ENCODE results near the gene ARNT2.

The ARNT2 gene

DNA sequence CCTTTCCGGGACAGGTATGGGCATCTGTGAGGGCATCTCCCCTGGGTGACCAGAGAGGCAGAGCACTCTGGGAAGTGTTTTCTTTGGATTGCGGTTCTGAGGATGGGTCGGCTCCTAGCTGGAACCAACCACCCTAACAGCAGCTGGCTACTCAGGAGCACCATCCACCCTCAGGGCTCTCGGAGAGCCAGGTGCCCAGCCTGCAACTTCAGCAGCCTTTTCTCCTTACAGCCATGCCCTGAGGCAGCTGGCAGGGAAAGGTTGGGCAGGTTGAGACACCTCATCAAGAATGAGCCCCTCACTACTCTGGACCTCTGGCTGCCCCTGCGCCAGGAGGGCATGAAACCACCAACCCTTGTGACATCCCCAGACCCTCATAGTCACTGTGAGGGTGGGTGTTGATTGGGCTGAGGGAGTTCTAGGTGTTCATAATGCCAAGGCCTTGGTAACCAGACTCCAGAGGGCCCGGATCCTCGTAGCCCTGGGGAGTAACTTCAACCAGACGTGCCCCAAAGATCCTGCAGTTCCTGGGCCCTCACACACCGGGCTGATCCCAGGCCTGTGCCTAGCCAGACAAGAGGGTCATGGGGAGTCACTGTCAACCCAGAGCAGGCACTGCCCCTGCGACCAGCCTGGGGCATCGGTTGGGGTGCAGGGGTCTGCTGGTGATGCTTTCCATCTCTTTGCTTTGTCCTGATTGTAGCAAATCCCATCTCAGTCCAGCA, 176.5 kb downstream of the ARNT2 start:
- no peak for DNase-seq

DNA sequence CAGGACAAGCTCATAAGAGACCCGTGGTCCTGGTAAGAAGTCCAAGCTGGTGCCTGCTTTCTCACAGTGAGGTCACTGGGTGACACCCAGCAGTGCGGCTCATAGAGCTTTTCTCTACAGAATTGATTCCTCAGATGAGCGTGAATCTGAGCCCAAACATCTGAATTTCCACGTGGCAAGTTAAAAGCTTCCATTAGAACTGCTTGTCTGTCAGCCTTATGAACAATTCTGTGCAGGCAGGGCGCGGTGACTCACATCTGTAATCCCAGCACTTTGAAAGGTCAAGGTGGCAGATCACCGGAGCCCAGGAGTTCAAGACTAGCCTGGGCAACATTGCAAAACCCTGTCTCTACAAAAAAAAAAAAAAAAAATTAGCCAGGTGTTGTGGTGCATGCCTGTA, 177.8 kb downstream of the ARNT2 start:
- DNase-seq, result no peak

DNA sequence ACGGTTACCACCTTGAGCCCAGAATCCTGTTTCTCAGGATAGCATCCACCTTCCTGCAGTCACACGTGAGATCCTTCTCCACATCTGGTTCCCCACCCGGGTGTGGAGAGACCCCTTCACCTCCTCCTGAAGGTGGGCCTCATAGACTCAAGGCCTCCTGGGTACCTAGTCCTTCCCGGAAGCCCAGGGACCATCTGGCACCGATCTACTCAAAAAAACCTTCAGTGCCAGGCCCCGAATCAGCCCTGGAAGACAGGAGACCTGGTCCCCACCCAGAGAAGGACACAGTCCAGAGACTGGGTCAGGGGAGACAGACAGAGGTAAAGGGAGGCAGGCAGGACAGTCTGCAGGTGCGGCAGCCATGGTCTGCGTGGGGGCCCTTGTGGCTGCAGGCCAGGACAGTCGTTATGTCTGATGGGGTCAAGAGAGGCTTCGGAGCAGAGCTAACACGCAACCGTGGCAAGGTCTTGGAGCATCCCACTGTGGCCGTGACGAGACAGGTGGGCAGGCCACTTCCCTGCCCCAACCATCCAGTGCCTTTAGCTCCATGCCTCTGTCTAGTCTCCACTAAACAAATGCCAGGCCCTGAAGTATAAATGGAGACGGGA, 178.7 kb downstream of the ARNT2 start:
- DNase-seq, result no peak

DNA sequence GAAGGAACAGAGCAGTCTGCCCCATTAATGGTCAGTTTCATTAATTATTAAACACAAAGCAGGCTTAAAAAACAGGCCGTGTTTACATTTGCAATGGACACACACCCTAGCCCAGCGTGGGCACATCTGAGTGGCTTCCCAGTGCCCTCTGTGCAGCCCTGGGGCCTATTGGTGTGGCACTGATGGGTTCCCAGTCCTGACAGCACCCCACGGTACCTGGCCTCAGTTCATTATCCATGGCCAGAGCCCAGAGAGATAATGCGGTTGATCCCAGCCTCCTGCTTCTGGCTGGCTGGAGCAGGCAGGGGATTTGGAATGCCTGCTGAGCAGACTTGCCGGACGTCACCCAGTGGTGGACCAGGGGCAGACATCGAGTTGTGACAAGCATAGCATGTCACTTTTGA, 180.4 kb downstream of the ARNT2 start:
- DNase-seq, result no peak

DNA sequence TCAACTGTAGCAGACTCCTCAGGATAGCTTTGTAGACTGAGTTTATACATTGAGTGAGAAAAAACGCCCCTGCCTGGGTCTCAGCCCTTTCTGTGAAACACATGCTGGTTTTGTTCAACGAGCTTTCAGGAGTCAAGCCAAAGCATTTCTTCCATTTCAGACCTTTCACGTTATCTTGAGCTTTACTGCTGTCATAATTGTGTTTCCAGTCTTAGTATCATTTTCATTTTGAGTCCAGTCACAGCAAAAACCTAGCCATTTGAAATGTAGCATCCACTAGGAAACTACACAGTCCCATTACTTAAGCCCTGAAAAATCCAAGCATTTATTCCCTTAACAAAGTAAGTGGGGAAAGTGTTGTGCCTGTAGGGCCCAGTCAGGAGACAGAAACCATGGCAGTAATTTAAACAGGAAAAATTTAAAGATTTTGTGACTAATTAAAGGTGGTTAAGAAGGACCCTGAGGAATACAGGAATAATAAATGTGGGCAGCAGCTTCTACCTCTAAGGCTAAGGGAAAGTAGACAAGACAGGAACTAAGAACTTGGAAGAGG, 180.9 kb downstream of the ARNT2 start:
- DNase-seq, result no peak

DNA sequence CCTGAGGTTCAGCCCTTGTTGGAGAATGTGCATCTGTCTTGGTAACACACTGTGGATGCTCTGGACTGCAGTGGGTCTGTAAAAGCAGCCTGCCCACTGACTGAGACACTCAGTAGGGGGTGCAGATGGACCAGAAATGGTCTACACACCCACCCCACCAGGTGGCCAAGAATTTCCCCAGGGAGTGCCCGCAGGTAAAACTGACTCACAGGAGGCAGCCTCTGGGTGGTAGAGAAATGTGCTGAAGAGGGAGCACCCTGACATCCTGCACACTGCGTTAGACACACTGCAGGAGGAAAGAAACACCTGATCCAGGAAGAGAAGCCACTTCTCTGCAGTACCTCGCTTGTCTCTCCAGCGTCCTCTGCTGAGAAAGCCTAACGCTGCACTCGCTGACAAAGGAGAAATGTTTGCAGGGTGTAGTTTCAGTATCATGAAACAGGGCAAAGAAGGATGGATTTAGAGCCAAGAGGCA, 181.4 kb downstream of the ARNT2 start:
- DNase-seq, result no peak

DNA sequence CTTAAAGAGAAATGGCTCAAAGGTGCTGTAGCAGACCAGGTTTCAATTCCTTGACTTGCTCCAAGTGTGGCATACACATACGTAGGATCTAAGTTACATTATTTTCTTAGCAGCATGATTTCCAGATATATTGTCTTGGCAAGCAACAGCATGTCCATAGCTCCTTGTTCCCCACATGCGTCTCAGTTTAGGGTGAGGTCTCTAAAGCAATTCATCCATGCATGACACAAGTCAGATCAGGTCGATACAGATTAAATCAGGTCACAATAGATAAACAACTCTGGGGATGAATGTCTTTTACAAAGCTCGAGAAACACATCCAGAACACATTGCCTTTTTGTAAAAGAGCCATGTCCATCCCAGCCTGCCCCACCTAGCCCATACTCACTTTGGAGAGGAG, 182.0 kb downstream of the ARNT2 start:
- no peak for DNase-seq

DNA sequence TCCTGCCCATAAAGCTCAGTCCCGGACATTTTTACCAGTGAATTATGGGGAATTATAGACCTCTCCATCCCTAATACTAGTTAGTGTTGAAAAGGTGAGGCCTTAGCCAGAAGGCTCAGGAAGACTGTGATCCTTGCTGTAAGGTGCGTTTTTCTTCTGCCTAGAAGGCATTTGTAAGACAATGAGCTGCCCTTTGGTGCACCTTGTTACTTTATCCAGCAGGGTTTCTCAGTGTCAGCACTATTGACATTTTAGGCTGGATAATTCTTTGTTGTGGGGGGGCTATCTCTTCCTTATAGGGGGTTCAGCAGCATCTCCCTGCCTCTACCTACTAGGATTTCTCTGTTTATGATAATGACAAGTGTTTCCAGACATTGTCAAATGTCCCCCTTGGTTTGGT, 182.8 kb downstream of the ARNT2 start:
- no peak for DNase-seq

DNA sequence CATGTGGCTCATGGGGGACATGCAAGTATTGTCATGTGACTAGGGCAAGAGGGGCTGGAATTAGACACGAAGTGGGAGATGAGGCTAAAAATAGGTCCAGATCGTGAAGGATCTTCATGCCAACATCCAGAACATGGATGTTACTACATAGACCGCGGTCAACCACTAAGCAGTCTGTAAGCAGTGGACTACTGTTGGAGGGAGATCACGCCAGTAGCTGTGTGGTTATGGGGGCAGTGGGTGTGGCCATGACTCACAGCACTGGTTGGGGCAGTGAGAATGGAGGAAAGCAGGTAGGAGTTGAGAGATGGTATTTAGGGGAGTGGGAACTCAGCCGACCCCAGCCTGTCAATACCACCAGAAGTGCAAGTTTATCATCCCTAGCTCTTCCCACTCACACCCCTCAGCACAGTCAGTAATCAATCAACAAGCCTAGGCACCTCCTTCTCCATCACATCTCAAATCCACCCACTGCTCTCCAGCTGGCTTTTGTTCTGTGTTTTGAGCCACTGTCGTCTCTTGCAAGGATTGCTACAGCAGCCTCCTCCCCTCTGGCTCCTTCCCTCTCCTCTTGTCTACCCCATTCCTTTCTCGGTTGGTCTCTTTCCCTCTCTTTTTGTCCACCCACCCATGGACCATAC, 183.8 kb downstream of the ARNT2 start:
- DNase-seq, result no peak

DNA sequence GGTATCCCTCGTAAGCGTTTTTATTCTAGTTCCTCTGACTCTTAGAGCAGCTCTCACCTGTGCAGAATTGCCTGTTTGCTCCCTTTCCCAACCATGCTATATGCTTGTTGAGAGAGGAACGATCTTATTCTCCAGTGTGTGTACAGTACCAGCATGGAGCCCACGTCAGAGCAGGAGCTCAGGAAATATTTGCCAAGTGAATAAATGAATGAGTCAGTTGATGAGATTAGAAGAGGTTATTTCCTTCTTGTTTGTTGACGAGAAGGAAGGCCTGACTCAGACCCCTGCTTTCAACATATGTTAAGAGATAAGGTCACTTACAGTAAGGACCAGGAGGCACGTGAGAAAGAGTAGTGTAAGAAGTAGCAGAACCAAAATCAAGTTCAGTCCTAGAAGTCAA, 184.6 kb downstream of the ARNT2 start:
- DNase-seq, result no peak

DNA sequence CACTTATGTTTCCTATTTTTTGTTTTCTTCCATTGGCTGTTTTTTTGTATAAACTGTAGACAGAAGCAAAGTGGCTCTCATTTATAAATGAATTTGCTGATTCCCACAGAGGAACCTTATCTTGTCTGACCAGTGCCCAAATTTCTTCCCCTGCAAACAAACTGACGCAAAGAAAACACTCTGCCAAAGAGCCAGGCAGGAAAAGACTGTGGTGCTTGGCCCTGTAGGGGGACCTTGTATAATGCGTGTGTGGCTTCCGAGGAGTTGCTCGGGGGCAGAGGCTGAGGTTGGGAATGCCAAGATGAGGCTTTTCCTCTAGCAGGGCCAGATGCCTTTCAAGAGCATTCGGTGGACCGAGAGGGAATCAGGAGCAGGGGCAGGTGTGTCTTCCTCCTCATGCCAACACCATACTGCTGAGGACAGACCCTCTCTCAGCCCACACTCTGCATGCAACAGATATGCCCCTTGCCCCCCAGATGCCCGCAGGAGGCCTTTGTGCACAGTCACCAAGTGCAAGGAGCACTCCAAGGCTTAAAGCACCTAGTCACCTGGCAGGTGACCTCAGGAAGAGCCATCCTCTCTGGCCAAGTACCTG, 186.7 kb downstream of the ARNT2 start:
- DNase-seq, result no peak

DNA sequence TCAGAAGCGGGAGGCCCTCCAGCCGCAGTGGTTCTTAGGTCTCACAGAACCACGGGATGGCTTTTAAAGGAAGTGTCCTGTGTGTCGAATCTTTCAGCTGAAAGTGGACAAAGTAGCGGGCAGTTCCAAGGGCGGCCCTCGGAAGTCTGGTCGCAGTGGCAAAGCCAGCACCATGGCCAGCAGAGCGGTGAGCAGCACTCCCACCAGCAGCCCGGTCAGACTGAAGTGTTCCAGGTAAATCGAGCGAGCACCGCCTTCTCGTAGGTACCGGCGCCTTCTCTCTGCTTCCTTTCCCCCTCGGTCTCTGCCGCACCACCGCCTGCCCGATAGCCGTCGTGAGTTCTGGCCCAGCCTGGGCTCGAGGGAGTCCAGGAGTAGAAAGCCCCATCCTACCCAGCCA, 187.3 kb downstream of the ARNT2 start:
- no peak for DNase-seq

DNA sequence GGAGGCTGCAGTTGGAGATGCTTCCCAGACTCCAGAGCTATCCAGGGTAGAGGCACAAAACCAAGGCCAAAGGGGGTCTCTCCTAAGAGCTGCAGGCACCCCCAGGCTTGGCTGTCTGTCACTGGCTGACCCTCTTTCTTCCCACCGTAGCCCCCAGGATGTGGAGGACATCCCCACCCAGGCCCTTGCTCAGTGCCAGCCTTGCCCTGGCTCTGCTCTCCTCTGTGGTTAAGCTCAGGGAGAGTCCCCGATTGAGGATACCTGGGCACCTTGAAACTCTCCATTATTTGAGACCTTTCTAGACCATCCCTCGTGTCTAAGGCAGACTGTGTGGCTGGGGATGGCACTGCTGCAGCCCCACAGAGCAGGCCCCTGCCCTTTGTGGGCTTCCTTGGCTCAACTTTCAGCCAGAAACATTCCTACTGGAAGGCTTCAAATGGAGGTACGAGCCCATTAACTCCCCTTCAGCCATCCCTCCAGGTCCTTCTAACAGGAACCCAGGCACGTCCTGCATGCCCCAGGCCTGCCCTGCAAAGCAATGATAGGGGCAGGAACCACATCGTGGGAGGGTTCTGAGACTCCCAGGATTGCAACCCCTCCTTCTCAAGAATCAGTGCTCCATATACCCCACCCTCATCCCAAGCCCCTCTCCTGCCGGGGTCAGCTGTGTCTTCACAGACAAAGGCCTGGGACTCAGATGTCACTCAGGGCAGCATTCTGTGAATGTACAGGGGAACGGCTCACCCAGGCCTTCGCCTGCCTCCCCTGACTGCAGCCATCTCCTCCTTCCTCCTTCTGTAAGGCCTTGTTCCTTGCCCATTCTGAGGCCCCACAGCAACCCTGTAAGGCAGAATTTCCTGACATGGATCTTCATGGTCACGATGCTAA, 188.0 kb downstream of the ARNT2 start:
- no peak for DNase-seq

DNA sequence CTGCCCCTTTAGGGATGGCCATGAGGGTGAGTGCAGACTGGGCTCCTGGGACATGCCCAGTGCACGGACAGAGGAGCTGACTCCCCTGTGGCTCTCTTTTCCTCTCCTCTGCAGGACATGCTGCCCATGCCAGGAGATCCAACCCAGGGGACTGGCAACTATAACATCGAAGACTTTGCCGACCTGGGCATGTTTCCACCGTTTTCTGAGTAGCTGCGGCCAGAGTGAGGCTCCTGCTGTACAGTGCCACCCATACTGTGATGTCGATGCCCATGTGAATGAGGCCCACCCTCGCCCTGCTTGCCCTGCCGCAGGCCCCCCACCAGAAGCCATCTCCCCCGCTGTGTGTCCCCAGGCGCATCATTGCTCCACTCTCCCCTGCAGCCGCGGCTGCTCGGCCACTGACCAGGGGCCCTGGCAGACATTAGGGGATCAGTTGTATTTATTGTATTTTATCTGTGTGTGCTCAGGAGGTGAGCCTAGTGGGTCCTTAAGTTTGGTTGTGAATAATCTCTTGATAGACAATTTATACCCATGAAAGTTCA, 189.4 kb downstream of the ARNT2 start:
- DNase-seq, result no peak

DNA sequence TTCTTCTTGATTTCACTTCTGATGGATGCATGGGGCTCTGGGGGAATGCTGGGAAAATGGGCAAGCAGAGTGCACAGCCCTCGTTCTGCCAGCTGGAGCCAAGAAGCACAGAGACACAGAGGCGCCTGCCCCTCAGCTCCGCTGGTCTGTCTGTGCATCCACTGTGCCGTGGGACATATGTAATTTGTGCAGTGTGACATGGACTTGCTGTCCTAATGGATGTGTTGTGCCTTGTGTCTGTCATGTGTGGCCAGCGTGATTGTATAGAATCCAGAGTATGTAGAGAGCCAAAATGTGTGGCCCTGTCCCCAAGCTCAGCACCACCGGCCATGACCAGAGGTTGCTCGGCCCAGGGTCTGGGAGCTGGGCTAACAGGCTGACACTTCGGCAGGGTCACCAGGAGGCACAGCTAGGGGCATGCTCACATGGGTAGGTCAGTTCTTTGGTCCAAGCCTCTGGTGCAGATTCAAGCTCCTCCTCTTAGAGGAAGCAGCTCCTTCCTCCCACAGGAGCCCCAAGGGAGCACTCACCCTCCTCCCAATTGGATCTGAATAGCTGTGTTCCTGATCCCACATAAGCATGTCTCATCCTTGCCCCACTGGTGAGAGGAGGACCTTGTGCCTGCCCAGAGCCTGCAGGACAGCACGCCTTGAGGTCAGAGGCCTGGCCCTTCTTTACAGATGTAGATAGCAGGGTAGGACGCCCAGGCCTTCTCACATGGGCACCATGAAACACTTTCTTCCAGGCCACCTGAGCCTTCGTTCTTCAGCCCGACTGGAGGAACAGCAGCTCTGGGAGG, 190.1 kb downstream of the ARNT2 start:
- DNase-seq, result no peak

DNA sequence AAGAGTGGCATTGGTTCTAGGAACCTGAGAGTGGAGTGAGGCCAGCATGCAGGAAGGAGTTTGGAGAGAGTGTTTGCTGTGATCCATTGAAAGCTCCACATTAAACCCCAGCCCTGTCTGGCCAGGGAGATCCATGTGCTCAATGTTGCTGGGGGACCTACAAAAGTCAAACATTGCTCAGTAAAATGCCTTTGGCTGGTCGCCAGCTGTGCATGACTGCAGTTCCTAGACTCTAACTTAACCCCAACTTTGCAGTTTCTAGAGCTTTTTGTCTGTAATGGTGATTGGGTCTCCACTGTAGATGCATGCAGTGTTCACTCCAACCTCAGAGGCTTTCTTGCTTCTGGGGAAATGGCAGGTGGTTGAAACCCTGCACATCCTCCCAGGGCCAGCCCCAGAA, 191.2 kb downstream of the ARNT2 start:
- no peak for DNase-seq

DNA sequence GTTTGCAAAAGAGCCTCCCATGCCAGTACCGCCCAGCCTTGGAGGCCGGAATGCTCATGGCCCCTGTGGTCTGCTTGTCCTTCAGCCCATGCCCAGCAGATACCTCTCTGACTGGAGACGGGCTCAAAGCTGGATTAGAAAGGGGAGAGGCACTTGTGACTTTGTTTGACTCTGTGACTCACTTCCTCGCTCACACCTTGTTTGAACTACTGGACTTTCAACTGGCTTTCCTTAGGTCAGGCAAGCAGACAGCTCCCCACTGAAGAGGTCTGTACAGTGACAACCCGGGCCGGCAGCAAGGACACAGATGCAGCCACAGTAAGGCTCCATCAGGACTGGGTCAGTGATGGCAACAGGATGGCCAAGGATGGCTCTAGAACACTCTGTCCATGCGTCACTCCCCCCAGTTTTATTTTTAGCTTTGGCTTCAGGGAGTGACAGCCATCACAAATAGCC, 192.4 kb downstream of the ARNT2 start:
- DNase-seq, result no peak

DNA sequence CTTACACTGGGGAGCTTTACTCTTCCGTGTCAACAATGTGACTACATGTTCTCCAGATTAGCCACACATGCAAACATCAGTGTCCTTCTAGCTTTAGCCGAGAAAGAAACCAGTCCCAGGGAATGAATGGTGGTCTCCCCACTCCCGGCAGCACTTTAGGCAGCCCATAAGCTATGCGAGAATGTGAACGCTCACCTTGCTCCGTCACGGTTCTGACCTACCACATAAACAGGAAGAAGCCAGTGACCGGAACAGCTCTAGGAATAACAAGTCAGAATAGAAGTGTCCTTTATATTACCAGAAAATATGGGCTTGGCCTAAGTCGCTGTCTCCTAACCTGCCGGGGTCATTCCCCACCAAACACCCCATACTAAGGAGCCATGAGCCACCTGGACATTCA, 192.9 kb downstream of the ARNT2 start:
- no peak for DNase-seq

DNA sequence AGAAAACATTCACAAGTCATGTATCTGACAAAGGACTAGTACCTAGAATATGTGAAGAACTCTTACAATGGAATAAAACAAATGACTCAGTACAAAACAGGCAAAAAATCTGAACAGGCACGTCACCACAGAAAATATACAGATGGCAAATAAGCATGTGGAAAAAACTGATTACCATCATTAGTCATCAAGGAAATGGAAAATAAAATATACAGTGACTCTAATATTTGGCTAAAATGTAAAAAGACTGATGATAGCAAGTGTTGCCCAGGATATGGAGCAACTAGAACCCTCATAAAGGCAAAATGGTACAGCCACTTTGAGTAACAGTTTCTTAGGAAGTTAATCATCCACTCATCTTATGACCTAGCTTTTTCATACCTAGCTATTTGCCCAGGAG, 195.2 kb downstream of the ARNT2 start:
- DNase-seq, result no peak

DNA sequence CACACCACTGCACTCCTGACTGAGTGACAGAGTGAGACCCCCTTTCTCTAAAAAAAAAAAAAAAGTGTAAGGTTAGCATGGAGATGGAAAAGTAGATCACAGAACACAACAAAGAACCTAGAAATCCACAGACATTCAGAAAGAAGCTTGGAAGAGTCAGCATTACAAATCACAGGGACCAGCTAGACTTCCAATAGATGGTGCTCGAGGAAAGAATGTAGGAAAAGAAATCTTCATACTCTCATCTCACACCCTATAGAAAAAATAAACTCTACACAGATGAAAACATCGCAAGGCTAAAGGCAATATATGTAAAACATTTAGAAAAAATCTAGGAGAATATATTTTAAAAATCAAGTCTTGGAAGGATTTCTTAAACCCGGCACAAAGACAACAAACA, 196.4 kb downstream of the ARNT2 start:
- DNase-seq, result no peak

DNA sequence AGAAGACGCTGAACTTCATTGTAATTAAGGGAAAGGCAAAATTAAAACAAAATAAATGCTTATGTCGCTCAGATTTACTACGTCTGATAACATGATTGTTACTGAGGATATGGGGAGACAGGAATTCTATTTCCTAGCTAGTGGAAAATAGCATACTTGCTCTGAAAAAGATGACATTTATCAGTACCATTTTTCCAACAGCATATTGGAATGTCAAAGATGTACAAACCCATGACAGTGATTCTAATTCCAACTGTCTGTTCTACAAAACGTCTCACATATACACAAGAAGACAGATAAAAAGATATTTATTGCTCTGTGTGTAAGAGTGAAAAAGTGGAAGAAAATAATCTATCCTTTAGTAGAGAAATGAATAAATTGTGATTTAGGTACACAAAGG, 197.1 kb downstream of the ARNT2 start:
- DNase-seq, result no peak
